Measurements from ENCODE around the gene TMEM175. TPM values are rescaled to one million over a fixed set of nuclear protein-coding genes. Genes with fewer than 3 reads are reported as not detected.

Gene TMEM175
- total RNA-seq, 1 experiment from 2014 or later = 22.3 TPM

DNA sequence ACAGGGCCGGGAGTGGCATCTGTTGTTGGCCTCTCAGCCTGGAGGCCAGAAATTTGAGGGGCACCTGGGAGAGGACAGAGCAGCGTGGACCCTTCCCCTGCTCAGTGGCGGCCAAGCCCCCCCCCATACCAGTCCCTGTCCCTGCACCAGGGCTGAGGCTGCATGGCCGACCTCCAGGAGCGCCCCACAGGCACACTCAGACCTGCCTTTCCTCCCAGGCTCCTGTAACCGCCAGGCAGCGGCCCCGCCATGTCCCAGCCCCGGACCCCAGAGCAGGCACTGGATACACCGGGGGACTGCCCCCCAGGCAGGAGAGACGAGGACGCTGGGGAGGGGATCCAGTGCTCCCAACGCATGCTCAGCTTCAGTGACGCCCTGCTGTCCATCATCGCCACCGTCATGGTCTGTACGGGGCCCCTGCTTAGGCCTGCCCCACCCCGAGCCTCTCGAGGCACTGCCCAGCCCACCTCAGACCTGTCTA, 15.3 kb downstream of the TMEM175 start:
- no peaks in the 10 kb centered on the region for H3K9me3 Mint-ChIP-seq (ENCODE audit: unreplicated experiment)
- Histone ChIP-seq H3K4me3 (ENCODE audit: low read depth, low read length) (no peak overlapping the region), H3K9me3 (no peaks in the 10 kb centered on the region), H3K4me1 (no peaks in the 10 kb centered on the region), H3K36me3 (ENCODE audit: control insufficient read depth, insufficient read depth, low read length) (no peaks in the 10 kb centered on the region), H3K27me3 (replicated peaks; ENCODE audit: control insufficient read depth, insufficient read depth, low read length) (no peaks in the 10 kb centered on the region)
- H3K27ac Mint-ChIP-seq (ENCODE audit: unreplicated experiment) = no peak overlapping the region
- no peak for DNase-seq
- intact Hi-C loops (cut with micrococcal nuclease; ENCODE audit: unreplicated experiment) = no loop called here
- no peaks in the 10 kb centered on the region for H3K36me3 Mint-ChIP-seq (ENCODE audit: insufficient read depth, unreplicated experiment)
- TF ChIP-seq, protein P1, sequence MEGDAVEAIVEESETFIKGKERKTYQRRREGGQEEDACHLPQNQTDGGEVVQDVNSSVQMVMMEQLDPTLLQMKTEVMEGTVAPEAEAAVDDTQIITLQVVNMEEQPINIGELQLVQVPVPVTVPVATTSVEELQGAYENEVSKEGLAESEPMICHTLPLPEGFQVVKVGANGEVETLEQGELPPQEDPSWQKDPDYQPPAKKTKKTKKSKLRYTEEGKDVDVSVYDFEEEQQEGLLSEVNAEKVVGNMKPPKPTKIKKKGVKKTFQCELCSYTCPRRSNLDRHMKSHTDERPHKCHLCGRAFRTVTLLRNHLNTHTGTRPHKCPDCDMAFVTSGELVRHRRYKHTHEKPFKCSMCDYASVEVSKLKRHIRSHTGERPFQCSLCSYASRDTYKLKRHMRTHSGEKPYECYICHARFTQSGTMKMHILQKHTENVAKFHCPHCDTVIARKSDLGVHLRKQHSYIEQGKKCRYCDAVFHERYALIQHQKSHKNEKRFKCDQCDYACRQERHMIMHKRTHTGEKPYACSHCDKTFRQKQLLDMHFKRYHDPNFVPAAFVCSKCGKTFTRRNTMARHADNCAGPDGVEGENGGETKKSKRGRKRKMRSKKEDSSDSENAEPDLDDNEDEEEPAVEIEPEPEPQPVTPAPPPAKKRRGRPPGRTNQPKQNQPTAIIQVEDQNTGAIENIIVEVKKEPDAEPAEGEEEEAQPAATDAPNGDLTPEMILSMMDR (IDR thresholded peaks at IDR 0.05; ENCODE audit: insufficient read depth in 1 of 2, low read depth in 1 of 2, low read length in 1 of 2, severe bottlenecking in 1 of 2, unreplicated experiment in 1 of 2) = no peak
- H3K4me3 Mint-ChIP-seq (ENCODE audit: unreplicated experiment) = no peak overlapping the region
- H3K27me3 Mint-ChIP-seq (ENCODE audit: insufficient read depth, unreplicated experiment) = no peaks in the 10 kb centered on the region
- no TSS peak for BruUV-seq (replicated peaks)
- H3K4me1 Mint-ChIP-seq (ENCODE audit: low read depth, unreplicated experiment) = peaks cover 7% of the 10 kb centered on the region
- CTCF ChIA-PET = no interaction called here
- POLR2A ChIA-PET = no interaction called here

DNA sequence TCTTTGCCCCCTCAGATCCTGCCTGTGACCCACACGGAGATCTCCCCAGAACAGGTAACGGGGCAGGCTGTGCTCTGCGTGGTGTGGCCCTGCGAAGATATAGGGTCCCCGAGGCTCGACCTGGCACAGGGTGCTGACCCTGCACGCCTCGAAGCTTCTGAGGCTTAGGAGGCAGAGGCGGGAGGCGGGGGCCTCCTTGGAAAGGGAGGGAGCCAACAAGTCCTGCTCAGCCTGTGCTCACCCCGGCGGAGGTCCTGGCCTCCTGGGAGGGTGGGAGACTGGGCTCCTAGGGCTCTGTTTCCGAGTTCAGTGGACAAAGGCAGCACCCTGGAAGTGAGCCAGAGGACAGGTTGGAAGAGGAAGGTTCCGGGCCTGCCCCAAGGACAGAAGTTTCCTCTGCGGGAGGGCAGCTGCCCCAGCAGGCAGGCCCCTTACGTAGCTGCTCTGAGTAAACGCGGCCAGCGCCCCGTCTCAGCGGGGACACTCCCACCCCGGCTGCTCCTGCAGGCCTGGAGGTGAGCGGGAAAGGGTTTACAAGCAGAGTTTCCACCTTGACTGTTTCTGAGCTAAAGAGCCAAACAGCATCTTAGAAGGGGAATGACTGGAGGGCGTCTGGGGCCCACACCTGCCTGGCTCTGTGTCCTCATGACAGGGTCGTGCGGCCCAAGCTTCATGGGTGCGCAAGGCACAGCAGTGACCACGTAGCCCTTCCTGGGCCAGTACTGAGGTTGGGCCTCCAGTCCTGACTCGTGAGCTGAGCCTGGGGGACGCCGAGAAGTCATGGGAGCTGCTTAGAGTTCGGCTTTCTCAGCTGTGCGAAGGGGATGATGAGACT, 16.1 kb downstream of the TMEM175 start:
- H3K4me1 ChIP-seq = no peaks in the 10 kb centered on the region
- no peaks in the 10 kb centered on the region for H3K36me3 ChIP-seq (ENCODE audit: control insufficient read depth, insufficient read depth, low read length)
- Mint-ChIP-seq H3K9me3 (ENCODE audit: unreplicated experiment) (no peaks in the 10 kb centered on the region), H3K4me1 (ENCODE audit: low read depth, unreplicated experiment) (peaks cover 7% of the 10 kb centered on the region), H3K36me3 (ENCODE audit: insufficient read depth, unreplicated experiment) (no peaks in the 10 kb centered on the region), H3K27ac (ENCODE audit: unreplicated experiment) (no peak overlapping the region), H3K27me3 (ENCODE audit: insufficient read depth, unreplicated experiment) (no peaks in the 10 kb centered on the region), H3K4me3 (ENCODE audit: unreplicated experiment) (no peak overlapping the region)
- no TSS peak for BruUV-seq (replicated peaks)
- ChIA-PET POLR2A (interaction anchor here (1.1 kb wide), 1 partner anchor 16 kb away, joined by 3 read pairs; the partner anchor contains the start of genes GAK and TMEM175), CTCF (no interaction called here)
- H3K27me3 ChIP-seq (replicated peaks; ENCODE audit: control insufficient read depth, insufficient read depth, low read length) = no peaks in the 10 kb centered on the region
- H3K4me3 ChIP-seq (ENCODE audit: low read depth, low read length) = no peak overlapping the region
- intact Hi-C loops (cut with micrococcal nuclease; ENCODE audit: unreplicated experiment) = no loop called here
- TF ChIP-seq, protein P1 (IDR thresholded peaks at IDR 0.05; ENCODE audit: insufficient read depth in 1 of 2, low read depth in 1 of 2, low read length in 1 of 2, severe bottlenecking in 1 of 2, unreplicated experiment in 1 of 2) = no peak
- H3K9me3 ChIP-seq = no peaks in the 10 kb centered on the region
- no peak for DNase-seq

DNA sequence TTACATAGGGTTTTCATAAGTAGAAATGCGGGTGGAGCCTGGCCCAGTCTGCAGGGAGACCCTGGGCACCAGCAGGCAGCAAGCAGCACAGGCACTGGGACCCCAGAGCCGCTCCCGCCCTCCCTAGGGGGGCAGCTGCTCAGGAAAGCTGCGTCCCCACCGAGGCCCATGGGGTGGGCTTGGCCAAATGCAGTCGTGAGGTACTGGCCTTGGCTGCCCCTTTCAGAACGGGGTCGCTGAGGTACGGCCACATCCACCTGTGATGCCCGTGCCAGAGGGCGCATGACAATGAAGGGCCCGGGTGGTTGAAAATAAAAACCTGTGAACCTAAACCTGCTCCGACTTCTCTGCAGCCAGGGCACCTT, 16.7 kb downstream of the TMEM175 start:
- Histone ChIP-seq H3K27me3 (replicated peaks; ENCODE audit: control insufficient read depth, insufficient read depth, low read length) (no peaks in the 10 kb centered on the region), H3K9me3 (no peaks in the 10 kb centered on the region), H3K4me3 (ENCODE audit: low read depth, low read length) (no peak overlapping the region), H3K36me3 (ENCODE audit: control insufficient read depth, insufficient read depth, low read length) (no peaks in the 10 kb centered on the region), H3K4me1 (no peaks in the 10 kb centered on the region)
- no peak overlapping the region for H3K27ac Mint-ChIP-seq (ENCODE audit: unreplicated experiment)
- BruUV-seq (replicated peaks) = no TSS peak
- POLR2A ChIA-PET = interaction anchor here (1.1 kb wide), 1 partner anchor 17 kb away, joined by 3 read pairs; the partner anchor contains the start of genes GAK and TMEM175
- no peaks in the 10 kb centered on the region for H3K36me3 Mint-ChIP-seq (ENCODE audit: insufficient read depth, unreplicated experiment)
- TF ChIP-seq, protein P1 (IDR thresholded peaks at IDR 0.05; ENCODE audit: insufficient read depth in 1 of 2, low read depth in 1 of 2, low read length in 1 of 2, severe bottlenecking in 1 of 2, unreplicated experiment in 1 of 2) = no peak
- intact Hi-C loops (cut with micrococcal nuclease; ENCODE audit: unreplicated experiment) = no loop called here
- DNase-seq = no peak
- H3K4me1 Mint-ChIP-seq (ENCODE audit: low read depth, unreplicated experiment) = peaks cover 7% of the 10 kb centered on the region
- H3K9me3 Mint-ChIP-seq (ENCODE audit: unreplicated experiment) = no peaks in the 10 kb centered on the region
- H3K27me3 Mint-ChIP-seq (ENCODE audit: insufficient read depth, unreplicated experiment) = no peaks in the 10 kb centered on the region
- CTCF ChIA-PET = no interaction called here
- no peak overlapping the region for H3K4me3 Mint-ChIP-seq (ENCODE audit: unreplicated experiment)
